Stomach smooth muscle (tissue), 2 donors: ENCODE results near the gene EPN3.
A peak's percentile ranks its signal among the peaks of the same experiment; 100 is the strongest.

Experiments used
- H3K27ac ChIP-seq: one replicate; pipeline ENCODE4 v1.7.0; 2013; ENCODE audit warnings: mild to moderate bottlenecking, low read length, inconsistent platforms
- H3K27me3 ChIP-seq, 2 donors: one replicate each; pipeline ENCODE4 v1.7.0; 2013; ENCODE audit warnings: low read length in 2 of 2; ENCODE audit not compliant: insufficient read depth in 2 of 2, control insufficient read depth in 1 of 2
- H3K36me3 ChIP-seq, 2 donors: one replicate each; pipeline ENCODE4 v1.7.0; 2013; ENCODE audit warnings: low read length in 2 of 2; ENCODE audit not compliant: control insufficient read depth in 2 of 2, insufficient read depth in 2 of 2
- H3K4me1 ChIP-seq: one replicate; pipeline ENCODE4 v1.7.0; 2013; ENCODE audit warnings: low read length; ENCODE audit not compliant: control insufficient read depth, insufficient read depth
- H3K4me3 ChIP-seq, 2 donors: one replicate each; pipeline ENCODE4 v1.7.0; 2013; ENCODE audit warnings: low read length in 2 of 2
- H3K9ac ChIP-seq, 2 donors: one replicate each; pipeline ENCODE4 v1.7.0; 2013; ENCODE audit warnings: low read length in 2 of 2, mild to moderate bottlenecking in 1 of 2
- H3K9me3 ChIP-seq, 2 donors: one replicate each; pipeline ENCODE4 v1.7.0; 2013; ENCODE audit warnings: low read length in 2 of 2; ENCODE audit not compliant: control insufficient read depth in 2 of 2
- donor health status: healthy.
- donor health status: Pancreatic carcinoma.

The EPN3 gene

GRCh38 chr17:50560931-50561745 lies 28.6 kb downstream of the EPN3 start:
- H3K36me3 ChIP-seq = peaks cover 0 to under 1% of the 10 kb centered on the region in 2 donors
- no peaks in the 10 kb centered on the region for H3K9me3 ChIP-seq
- H3K4me3 ChIP-seq = peak overlapping the region; percentile 19 to 69
- H3K27ac ChIP-seq = no peak overlapping the region
- H3K9ac ChIP-seq = no peak overlapping the region
- peaks cover 39% of the 10 kb centered on the region for H3K4me1 ChIP-seq
- peaks cover 46 to 59% of the 10 kb centered on the region in 2 donors for H3K27me3 ChIP-seq

- no peaks in the 10 kb centered on the region for H3K36me3 ChIP-seq
- H3K9me3 ChIP-seq = no peaks in the 10 kb centered on the region
- no peak overlapping the region for H3K27ac ChIP-seq
- H3K4me3 ChIP-seq = no peak overlapping the region
- H3K9ac ChIP-seq = no peak overlapping the region
- peaks cover 50 to 65% of the 10 kb centered on the region in 2 donors for H3K27me3 ChIP-seq
- peaks cover 37% of the 10 kb centered on the region for H3K4me1 ChIP-seq
Measured at GRCh38 chr17:50561746-50562141, 29.2 kb downstream of the EPN3 start.

GRCh38 chr17:50562242-50563091 lies 29.9 kb downstream of the EPN3 start:
- H3K9ac ChIP-seq = no peak overlapping the region
- no peak overlapping the region for H3K4me3 ChIP-seq
- H3K27ac ChIP-seq = no peak overlapping the region
- H3K9me3 ChIP-seq = no peaks in the 10 kb centered on the region
- peaks cover 35% of the 10 kb centered on the region for H3K4me1 ChIP-seq
- no peaks in the 10 kb centered on the region for H3K36me3 ChIP-seq
- peaks cover 49 to 69% of the 10 kb centered on the region in 2 donors for H3K27me3 ChIP-seq

DNA sequence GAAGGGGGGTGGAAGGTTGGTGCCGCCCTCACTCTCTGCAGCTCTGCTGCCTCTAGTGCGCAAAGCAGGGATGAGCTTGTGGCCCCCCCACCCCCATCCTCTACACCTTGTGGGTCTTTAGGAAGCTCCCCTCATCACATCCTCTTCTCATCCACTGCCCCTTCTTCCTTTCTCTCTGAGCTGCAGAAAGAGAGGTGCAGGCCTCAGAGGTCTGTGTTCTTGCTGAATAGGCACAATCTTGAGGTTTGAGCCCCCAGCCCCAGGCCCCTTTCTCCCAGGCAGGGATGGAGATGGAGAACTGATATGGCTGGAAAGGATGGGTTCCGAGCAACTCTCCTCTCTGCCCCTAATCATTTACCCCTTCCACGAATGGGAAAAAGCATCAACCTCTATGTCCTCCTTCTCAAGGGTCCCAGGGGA lies 30.6 kb downstream of the EPN3 start:
- Histone ChIP-seq H3K36me3 (no peaks in the 10 kb centered on the region), H3K9ac (no peak overlapping the region), H3K9me3 (no peaks in the 10 kb centered on the region), H3K4me1 (peaks cover 35% of the 10 kb centered on the region), H3K27me3 (peaks cover 49 to 73% of the 10 kb centered on the region in 2 donors), H3K4me3 (no peak overlapping the region), H3K27ac (no peak overlapping the region)

DNA sequence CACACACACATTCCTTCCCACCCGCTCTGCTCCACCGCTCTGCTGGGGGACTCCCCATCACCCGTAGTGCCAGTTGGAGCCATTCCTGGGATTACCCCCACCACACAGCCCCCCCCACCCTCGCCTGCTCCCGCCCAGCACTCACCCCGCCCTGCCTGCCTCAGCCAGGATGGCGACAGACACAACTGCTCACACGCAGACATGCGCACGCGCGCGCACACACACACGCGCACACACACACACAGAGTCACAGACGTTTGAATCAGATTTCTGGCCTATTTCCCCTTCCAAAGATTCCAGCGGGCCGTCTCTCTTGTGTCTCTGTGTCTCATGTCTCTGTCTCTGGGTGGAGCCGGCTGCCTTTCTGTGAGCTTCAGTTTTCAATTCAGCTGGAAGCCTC lies 32.4 kb downstream of the EPN3 start:
- H3K4me3 ChIP-seq = no peak overlapping the region
- H3K27me3 ChIP-seq = peaks cover 39 to 59% of the 10 kb centered on the region in 2 donors
- no peaks in the 10 kb centered on the region for H3K9me3 ChIP-seq
- H3K9ac ChIP-seq = no peak overlapping the region
- H3K36me3 ChIP-seq = no peaks in the 10 kb centered on the region
- peaks cover 23% of the 10 kb centered on the region for H3K4me1 ChIP-seq
- no peak overlapping the region for H3K27ac ChIP-seq

DNA sequence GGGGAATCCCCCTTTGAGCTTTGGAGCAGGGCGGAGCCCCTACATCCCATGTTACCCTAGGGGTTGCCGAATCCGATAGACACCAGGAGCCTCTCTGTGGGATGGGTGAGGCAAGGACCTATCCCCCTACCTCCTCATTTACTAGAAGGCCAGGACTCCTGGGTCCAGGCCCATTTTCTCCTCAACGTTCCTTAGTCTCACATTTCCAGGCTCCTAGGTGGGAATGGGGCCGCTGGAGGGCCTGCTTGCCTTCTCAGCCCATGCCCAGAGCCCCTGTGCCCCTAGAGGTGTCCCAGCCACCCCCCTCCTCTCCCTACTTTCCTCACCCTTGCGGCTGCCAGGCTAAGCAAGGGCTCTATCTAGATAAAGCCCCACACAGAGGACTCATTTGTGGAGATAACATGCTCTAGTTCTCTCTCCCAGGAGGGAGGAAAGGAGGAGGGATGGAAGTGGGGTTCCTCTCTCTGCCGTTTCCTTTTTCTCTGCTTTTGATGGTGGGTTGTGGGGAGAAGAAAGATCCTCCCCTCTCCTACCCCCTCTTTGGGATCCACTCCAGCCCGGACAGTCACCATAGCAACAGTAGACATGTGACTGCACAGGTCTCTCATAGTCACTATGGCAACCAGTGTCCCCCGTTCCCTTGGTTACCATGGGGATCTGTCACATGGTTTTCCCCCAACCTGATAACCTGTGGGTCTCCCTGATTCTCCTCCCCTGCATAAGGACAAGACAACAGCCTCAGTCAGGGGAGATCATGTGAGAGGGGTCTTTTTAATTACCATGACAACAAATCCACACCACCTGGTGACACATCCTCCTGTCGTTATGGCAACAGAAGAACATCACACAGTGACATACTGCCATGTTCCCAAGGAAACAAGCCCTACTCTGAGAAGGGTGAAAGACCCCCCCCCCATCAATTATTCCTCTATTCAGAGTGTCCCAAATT lies 33.1 kb downstream of the EPN3 start:
- Histone ChIP-seq H3K4me3 (no peak overlapping the region), H3K27ac (no peak overlapping the region), H3K27me3 (peaks cover 35 to 54% of the 10 kb centered on the region in 2 donors)

DNA sequence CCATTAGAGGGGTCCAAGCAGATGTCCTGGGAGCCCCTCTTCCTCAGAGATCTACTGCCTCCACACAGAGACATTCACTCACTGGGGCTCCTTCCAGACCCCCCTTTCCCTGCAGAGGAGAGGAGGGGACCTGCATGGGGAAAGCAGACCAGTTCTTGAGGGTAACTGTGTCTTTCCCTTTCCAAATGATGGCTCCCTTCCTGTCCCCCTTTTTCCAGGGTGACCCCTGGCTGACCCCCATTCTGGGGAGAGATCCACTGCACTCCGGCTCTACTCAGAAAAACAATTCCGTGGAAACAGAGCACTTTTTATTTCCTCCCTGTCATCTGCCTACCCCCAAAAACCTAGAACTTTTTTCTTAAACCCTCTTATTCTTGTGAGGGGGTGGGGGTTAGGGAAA lies 34.4 kb downstream of the EPN3 start:
- Histone ChIP-seq H3K27me3 (peaks cover 35 to 47% of the 10 kb centered on the region in 2 donors), H3K36me3 (no peaks in the 10 kb centered on the region), H3K27ac (no peak overlapping the region), H3K4me3 (no peak overlapping the region), H3K4me1 (peaks cover 10% of the 10 kb centered on the region), H3K9ac (no peak overlapping the region), H3K9me3 (no peaks in the 10 kb centered on the region)

More for the DNA sequence above, 33.1 kb downstream of the EPN3 start:
- no peaks in the 10 kb centered on the region for H3K9me3 ChIP-seq
- no peak overlapping the region for H3K9ac ChIP-seq
- H3K36me3 ChIP-seq = no peaks in the 10 kb centered on the region
- peaks cover 16% of the 10 kb centered on the region for H3K4me1 ChIP-seq

DNA sequence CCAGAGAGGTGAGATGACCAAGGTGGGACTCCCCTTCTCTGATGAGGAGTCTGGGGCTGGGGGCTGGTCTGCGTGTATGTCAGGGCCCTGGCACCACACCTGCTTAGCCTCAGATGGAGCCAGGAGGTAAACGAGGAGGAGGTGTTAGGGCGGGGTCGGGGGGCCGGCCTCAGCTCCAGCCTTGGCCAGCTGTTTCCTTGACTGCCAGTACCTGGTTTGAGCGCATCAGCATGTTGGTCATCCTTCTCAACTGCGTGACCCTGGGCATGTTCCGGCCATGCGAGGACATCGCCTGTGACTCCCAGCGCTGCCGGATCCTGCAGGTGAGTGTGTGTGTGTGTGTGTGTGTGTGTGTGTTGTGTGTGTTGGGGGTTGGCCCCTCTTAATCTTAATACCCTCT lies 36.1 kb downstream of the EPN3 start:
- Histone ChIP-seq H3K4me1 (peaks cover 10% of the 10 kb centered on the region), H3K36me3 (no peaks in the 10 kb centered on the region), H3K27me3 (peaks cover 19 to 30% of the 10 kb centered on the region in 2 donors)

DNA sequence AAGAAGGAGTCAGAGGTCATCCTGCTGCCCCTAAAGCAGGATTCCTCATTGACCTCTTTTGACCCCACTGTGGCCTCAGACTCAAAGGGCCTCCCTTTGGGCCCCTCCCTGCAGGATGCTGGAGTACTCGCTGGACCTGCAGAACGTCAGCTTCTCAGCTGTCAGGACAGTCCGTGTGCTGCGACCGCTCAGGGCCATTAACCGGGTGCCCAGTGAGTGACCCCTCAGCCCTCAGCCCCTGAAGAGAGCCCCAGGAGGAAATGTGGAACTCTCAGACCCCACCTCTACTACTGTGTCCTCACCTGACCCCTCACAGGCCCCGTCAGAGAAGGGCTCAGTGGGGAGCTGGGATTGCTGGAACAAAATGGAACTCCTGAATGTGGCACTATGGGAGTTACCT lies 37.1 kb downstream of the EPN3 start:
- peaks cover 16 to 26% of the 10 kb centered on the region in 2 donors for H3K27me3 ChIP-seq
- H3K4me3 ChIP-seq = no peak overlapping the region
- H3K27ac ChIP-seq = no peak overlapping the region
- no peaks in the 10 kb centered on the region for H3K36me3 ChIP-seq
- H3K9me3 ChIP-seq = no peaks in the 10 kb centered on the region
- no peak overlapping the region for H3K9ac ChIP-seq
- H3K4me1 ChIP-seq = peaks cover 8% of the 10 kb centered on the region

More for the DNA sequence above, 36.1 kb downstream of the EPN3 start:
- Histone ChIP-seq H3K9me3 (no peaks in the 10 kb centered on the region), H3K9ac (no peak overlapping the region), H3K4me3 (no peak overlapping the region), H3K27ac (no peak overlapping the region)

GRCh38 chr17:50570032-50570431 lies 37.5 kb downstream of the EPN3 start:
- Histone ChIP-seq H3K27me3 (peaks cover 16 to 23% of the 10 kb centered on the region in 2 donors), H3K27ac (no peak overlapping the region), H3K9ac (no peak overlapping the region), H3K9me3 (no peaks in the 10 kb centered on the region), H3K4me1 (peaks cover 5% of the 10 kb centered on the region), H3K4me3 (no peak overlapping the region), H3K36me3 (no peaks in the 10 kb centered on the region)
